PC-9 (cell line): Measurements from ENCODE around the gene MAGI2.

Experiments
- CTCF ChIP-seq: fragments of 200-600 bp; sonication (generic); conservative IDR thresholded peaks from 2 replicates; pipeline ENCODE4 v1.6.1; 2017; ENCODE audit warnings: mixed run types, antibody characterized with exemption, mild to moderate bottlenecking, moderate library complexity
- EZH2 ChIP-seq: fragments of 200-600 bp; sonication (generic); IDR thresholded peaks from 2 replicates; pipeline ENCODE4 v1.8.0; 2017; ENCODE audit warnings: antibody characterized with exemption, low read depth

GRCh38 chr7:78080811-78081210 lies 1372.7 kb downstream of the MAGI2 start:
- TF ChIP-seq CTCF (no peak), EZH2 (no peak)
